NT2/D1 (cell line): ENCODE data around the gene CST4.

Source experiments
- DNase-seq: peaks from one replicate; pipeline ENCODE4 v3.0.0-alpha.2; 2011; ENCODE audit warnings: low read depth, low spot score
- H3K27me3 ChIP-seq: 2 replicates; pipeline ENCODE4 v1.6.0; 2011; ENCODE audit warnings: mild to moderate bottlenecking; ENCODE audit not compliant: insufficient read length, insufficient read depth
- H3K36me3 ChIP-seq: 2 replicates; pipeline ENCODE4 v1.6.1; 2011; ENCODE audit warnings: mild to moderate bottlenecking, low read length, mixed read lengths; ENCODE audit not compliant: insufficient read depth, insufficient read length
- H3K4me1 ChIP-seq: 2 replicates; pipeline ENCODE4 v1.5.1; 2011; ENCODE audit not compliant: insufficient read depth, insufficient read length
- H3K4me3 ChIP-seq: 2 replicates; pipeline ENCODE4 v1.5.1; 2011; ENCODE audit warnings: low read depth; ENCODE audit not compliant: insufficient read length
- H3K9ac ChIP-seq: 2 replicates; pipeline ENCODE4 v1.6.0; 2011; ENCODE audit warnings: low read depth; ENCODE audit not compliant: insufficient read length
- H3K9me3 ChIP-seq: 2 replicates; pipeline ENCODE4 v1.5.1; 2011; ENCODE audit warnings: mild to moderate bottlenecking, low read length; ENCODE audit not compliant: insufficient read depth
- SUZ12 ChIP-seq: IDR thresholded peaks from 2 replicates; pipeline ENCODE4 v1.6.1; 2011; ENCODE audit not compliant: insufficient read length, insufficient read depth; ENCODE audit errors: extremely low read depth
- YY1 ChIP-seq: IDR thresholded peaks from 2 replicates; pipeline ENCODE4 v1.6.1; 2011; ENCODE audit not compliant: insufficient read length, insufficient read depth
- ZNF274 ChIP-seq: IDR thresholded peaks from 2 replicates; pipeline ENCODE4 v1.6.1; 2011; ENCODE audit warnings: mild to moderate bottlenecking, low read depth, low read length

Gene CST4

GRCh38 chr20:23653400-23653938 lies 35.4 kb downstream of the CST4 start:
- Histone ChIP-seq H3K27me3 (no peaks in the 10 kb centered on the region), H3K4me3 (no peak overlapping the region), H3K9ac (no peak overlapping the region), H3K36me3 (no peaks in the 10 kb centered on the region), H3K4me1 (no peaks in the 10 kb centered on the region), H3K9me3 (no peaks in the 10 kb centered on the region)
- no peak for DNase-seq
- no peak for TF ChIP-seq YY1
- no peak for TF ChIP-seq ZNF274
- TF ChIP-seq SUZ12: no peak

GRCh38 chr20:23652926-23653325 lies 35.9 kb downstream of the CST4 start:
- Histone ChIP-seq H3K36me3 (no peaks in the 10 kb centered on the region), H3K9ac (no peak overlapping the region), H3K9me3 (no peaks in the 10 kb centered on the region), H3K4me1 (no peaks in the 10 kb centered on the region), H3K4me3 (no peak overlapping the region), H3K27me3 (no peaks in the 10 kb centered on the region)
- TF ChIP-seq SUZ12 (no peak), ZNF274 (no peak), YY1 (no peak)
- no peak for DNase-seq

GRCh38 chr20:23652371-23652770 lies 36.5 kb downstream of the CST4 start:
- Histone ChIP-seq H3K9me3 (no peaks in the 10 kb centered on the region), H3K27me3 (no peaks in the 10 kb centered on the region), H3K4me3 (no peak overlapping the region), H3K36me3 (no peaks in the 10 kb centered on the region), H3K9ac (no peak overlapping the region), H3K4me1 (no peaks in the 10 kb centered on the region)
- TF ChIP-seq SUZ12: no peak
- TF ChIP-seq ZNF274: no peak
- TF ChIP-seq YY1: no peak
- no peak for DNase-seq

- Histone ChIP-seq H3K27me3 (no peaks in the 10 kb centered on the region), H3K9ac (no peak overlapping the region), H3K4me1 (no peaks in the 10 kb centered on the region), H3K9me3 (no peaks in the 10 kb centered on the region), H3K36me3 (no peaks in the 10 kb centered on the region), H3K4me3 (no peak overlapping the region)
- DNase-seq: no peak
- TF ChIP-seq ZNF274 (no peak), SUZ12 (no peak)
Observed at GRCh38 chr20:23651117-23651516, 37.7 kb downstream of the CST4 start.

GRCh38 chr20:23649830-23650417 lies 38.9 kb downstream of the CST4 start:
- H3K36me3 ChIP-seq: no peaks in the 10 kb centered on the region
- no peaks in the 10 kb centered on the region for H3K27me3 ChIP-seq
- no peak overlapping the region for H3K4me3 ChIP-seq
- no peak for DNase-seq
- no peaks in the 10 kb centered on the region for H3K9me3 ChIP-seq
- TF ChIP-seq SUZ12 (no peak), YY1 (no peak), ZNF274 (no peak)
- H3K4me1 ChIP-seq: no peaks in the 10 kb centered on the region
- no peak overlapping the region for H3K9ac ChIP-seq

GRCh38 chr20:23649242-23649641 lies 39.6 kb downstream of the CST4 start:
- Histone ChIP-seq H3K9me3 (no peaks in the 10 kb centered on the region), H3K4me1 (no peaks in the 10 kb centered on the region), H3K36me3 (no peaks in the 10 kb centered on the region), H3K9ac (no peak overlapping the region), H3K4me3 (no peak overlapping the region), H3K27me3 (no peaks in the 10 kb centered on the region)
- TF ChIP-seq ZNF274: no peak
- TF ChIP-seq YY1: no peak
- TF ChIP-seq SUZ12: no peak
- DNase-seq: no peak

GRCh38 chr20:23647346-23647745 lies 41.5 kb downstream of the CST4 start:
- no peak for TF ChIP-seq YY1
- no peak for TF ChIP-seq ZNF274
- no peak for TF ChIP-seq SUZ12
- DNase-seq: no peak
- no peaks in the 10 kb centered on the region for H3K9me3 ChIP-seq
- H3K27me3 ChIP-seq: no peaks in the 10 kb centered on the region
- no peak overlapping the region for H3K9ac ChIP-seq
- no peak overlapping the region for H3K4me3 ChIP-seq
- no peaks in the 10 kb centered on the region for H3K36me3 ChIP-seq
- no peaks in the 10 kb centered on the region for H3K4me1 ChIP-seq

- H3K9me3 ChIP-seq: no peaks in the 10 kb centered on the region
- no peak overlapping the region for H3K9ac ChIP-seq
- peaks cover 4% of the 10 kb centered on the region for H3K4me1 ChIP-seq
- no peak overlapping the region for H3K4me3 ChIP-seq
- no peaks in the 10 kb centered on the region for H3K27me3 ChIP-seq
- no peak for TF ChIP-seq ZNF274
- no peak for TF ChIP-seq SUZ12
- TF ChIP-seq YY1: no peak
- no peak for DNase-seq
- no peaks in the 10 kb centered on the region for H3K36me3 ChIP-seq
Observed at GRCh38 chr20:23646106-23646873, 42.5 kb downstream of the CST4 start.
